Thyroid gland (tissue), 4 donors: Measurements from ENCODE around the gene BANP.

Experiments used
- POLR2A ChIP-seq, 2 donors: fragments of 450-650 bp; IDR thresholded peaks; one replicate each; pipeline ENCODE4 v1.6.1; 2017; ENCODE audit warnings: antibody characterized with exemption in 2 of 2, mild to moderate bottlenecking in 2 of 2, moderate library complexity in 1 of 2
- TF ChIP-seq, protein P1 (sequence below), 6 experiments: fragments of 200-600 bp in 3 of 6; fragments of 450-650 bp in 3 of 6; sonication (generic) in 3 of 6; IDR thresholded peaks; one replicate each; pipeline ENCODE4 v1.5.1; 2016 to 2019; ENCODE audit warnings: antibody characterized with exemption in 6 of 6, mild to moderate bottlenecking in 2 of 6, inconsistent platforms in 1 of 6, moderate library complexity in 1 of 6

GRCh38 chr16:87970186-87970585 lies 19.0 kb downstream of the BANP start:
- TF ChIP-seq, protein P1, sequence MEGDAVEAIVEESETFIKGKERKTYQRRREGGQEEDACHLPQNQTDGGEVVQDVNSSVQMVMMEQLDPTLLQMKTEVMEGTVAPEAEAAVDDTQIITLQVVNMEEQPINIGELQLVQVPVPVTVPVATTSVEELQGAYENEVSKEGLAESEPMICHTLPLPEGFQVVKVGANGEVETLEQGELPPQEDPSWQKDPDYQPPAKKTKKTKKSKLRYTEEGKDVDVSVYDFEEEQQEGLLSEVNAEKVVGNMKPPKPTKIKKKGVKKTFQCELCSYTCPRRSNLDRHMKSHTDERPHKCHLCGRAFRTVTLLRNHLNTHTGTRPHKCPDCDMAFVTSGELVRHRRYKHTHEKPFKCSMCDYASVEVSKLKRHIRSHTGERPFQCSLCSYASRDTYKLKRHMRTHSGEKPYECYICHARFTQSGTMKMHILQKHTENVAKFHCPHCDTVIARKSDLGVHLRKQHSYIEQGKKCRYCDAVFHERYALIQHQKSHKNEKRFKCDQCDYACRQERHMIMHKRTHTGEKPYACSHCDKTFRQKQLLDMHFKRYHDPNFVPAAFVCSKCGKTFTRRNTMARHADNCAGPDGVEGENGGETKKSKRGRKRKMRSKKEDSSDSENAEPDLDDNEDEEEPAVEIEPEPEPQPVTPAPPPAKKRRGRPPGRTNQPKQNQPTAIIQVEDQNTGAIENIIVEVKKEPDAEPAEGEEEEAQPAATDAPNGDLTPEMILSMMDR (IDR thresholded peaks at IDR 0.05): no peak
- TF ChIP-seq POLR2A (IDR thresholded peaks at IDR 0.05): no peak
